ENCODE results near the gene TAP1. TPM values are rescaled to one million over a fixed set of nuclear protein-coding genes. Genes with fewer than 3 reads are reported as not detected.

Gene TAP1
- total and polyA plus RNA-seq, 2 of the 4 experiments (the other 2 are of a cell fraction) = 20.1 to 27.6 TPM

- Histone ChIP-seq H3K9ac (ENCODE audit: low read depth, low read length) (no peak overlapping the region), H4K8ac (ENCODE audit: low read depth in 2 of 2, low read length in 2 of 2) (no peak overlapping the region), H2BK120ac (ENCODE audit: low read depth, low read length) (no peak overlapping the region), H3K14ac (replicated peaks; ENCODE audit: low read depth, low read length) (no peak overlapping the region), H3K4me3 (ENCODE audit: insufficient read depth, low read depth, low read length) (no peak overlapping the region), H4K5ac (ENCODE audit: low read depth, low read length) (no peak overlapping the region), H3K79me1 (ENCODE audit: low read depth in 1 of 2, low read length in 2 of 2) (peaks cover 2 to 11% of the 10 kb centered on the region in 2 experiments; a peak in 2 of 4 replicates), H2AK9ac (replicated peaks; ENCODE audit: low read depth, low read length, poor library complexity) (no peak overlapping the region), H2BK5ac (ENCODE audit: low read depth, low read length, poor library complexity, severe bottlenecking) (no peak overlapping the region), H2BK20ac (ENCODE audit: low read depth, low read length) (no peak overlapping the region), H3K4me2 (ENCODE audit: low read depth, low read length) (no peak overlapping the region), H2BK15ac (ENCODE audit: low read depth, low read length) (no peak overlapping the region), H2AFZ (replicated peaks; ENCODE audit: low read length, poor library complexity) (no peak overlapping the region), H3K23ac (ENCODE audit: low read depth, low read length) (no peak overlapping the region), H4K91ac (ENCODE audit: insufficient read depth, low read depth, low read length) (no peak overlapping the region), H3K18ac (ENCODE audit: low read depth, low read length) (no peak overlapping the region), H3K4ac (ENCODE audit: low read depth, low read length) (no peak overlapping the region), H3K9me1 (ENCODE audit: insufficient read depth, low read length) (no peaks in the 10 kb centered on the region), H3K36me3 (ENCODE audit: control insufficient read depth, insufficient read depth, low read length) (peaks cover 16% of the 10 kb centered on the region), H3K4me1 (ENCODE audit: control insufficient read depth, insufficient read depth, low read length) (peaks cover 6% of the 10 kb centered on the region), H2AK5ac (ENCODE audit: low read depth, low read length) (no peak overlapping the region), H3K27me3 (ENCODE audit: control insufficient read depth, insufficient read depth, low read length) (no peaks in the 10 kb centered on the region), H3K56ac (ENCODE audit: extremely low read depth, insufficient read depth, low read length) (no peak overlapping the region), H3K9me3 (ENCODE audit: control insufficient read depth, insufficient read depth, low read length) (no peaks in the 10 kb centered on the region), H4K20me1 (ENCODE audit: insufficient read depth, low read length) (no peaks in the 10 kb centered on the region), H3K27ac (ENCODE audit: insufficient read depth, low read length) (no peak overlapping the region)
- intact Hi-C loops (cut with micrococcal nuclease) = no loop called here
- dilution Hi-C loops (cut with HindIII; ENCODE audit: low sequenced_read_pairs, unreplicated experiment) = no loop called here
- no TSS peak for BruUV-seq (replicated peaks)
- ChIA-PET POLR2A (ENCODE audit: unreplicated experiment) (no interaction called here), CTCF (no interaction called here)
- in situ Hi-C loops (cut with MboI; ENCODE audit: low sequenced_read_pairs) = no loop called here
- WGBS, 2 experiments (ENCODE audit: extremely low coverage in 2 of 2, insufficient read length in 1 of 2) = 89% methylated on average over 1 of the region's 16 CpGs; no CpG with 5 or more reads in 1 of the 2 experiments
- TF ChIP-seq CEBPB (IDR thresholded peaks at IDR 0.05; ENCODE audit: low read depth, low read length) = no peak
- no peak for TF ChIP-seq RFX5 (IDR thresholded peaks at IDR 0.05; ENCODE audit: low read depth, low read length)
- TF ChIP-seq RCOR1 (IDR thresholded peaks at IDR 0.05; ENCODE audit: insufficient replicate concordance, low read length) = no peak
- DNase-seq (no peak), ATAC-seq (ENCODE audit: low read depth) (no peak)
These were observed 18.2 kb downstream of the TAP1 start for GRCh38 chr6:32835167-32835893.
